Endometrial microvascular endothelial cells (primary cell): Measurements from ENCODE around the gene POLR3K. TPM values are rescaled to one million over a fixed set of nuclear protein-coding genes. Genes with fewer than 3 reads are reported as not detected.

Source experiments
- in situ Hi-C: cut with HindIII; loops from 2 replicates; pipeline ENCODE4 v1.10.0; 2017; ENCODE audit warnings: low sequenced_read_pairs, low pct_unique_long_range_greater_than_20kb; ENCODE audit errors: inconsistent ontology term
- total RNA-seq: library from RNA; depleted of rRNA; stranded (reverse); fragments of >200 nt; gene quantifications from one replicate; pipeline ENCODE4 v1.2.3, GENCODE V29; 2015; ENCODE audit errors: inconsistent ontology term

The POLR3K gene
- total RNA-seq = 7.0 TPM

- in situ Hi-C loops = no loop called here
Measured at GRCh38 chr16:53346-54236, at the start of gene POLR3K, which contains the start of gene SNRNP25. Gene POLR3K, minus strand, starts transcription at chr16:53608. Its CDS starts 22 bp downstream, at chr16:53586. Gene SNRNP25, plus strand, starts transcription at chr16:53828. Its CDS starts 189 bp downstream, at chr16:54017.

- in situ Hi-C loops = no loop called here
Measured at GRCh38 chr16:102060-102855, 48.9 kb upstream of the POLR3K start.

- in situ Hi-C loops = no loop called here
Measured at GRCh38 chr16:101586-101985, 48.2 kb upstream of the POLR3K start.

- in situ Hi-C loops = no loop called here
Measured at GRCh38 chr16:100989-101388, 47.6 kb upstream of the POLR3K start.

GRCh38 chr16:97822-98221, 44.4 kb upstream of the POLR3K start:
- in situ Hi-C loops = no loop called here

GRCh38 chr16:96935-97381, 43.5 kb upstream of the POLR3K start:
- in situ Hi-C loops = no loop called here

- in situ Hi-C loops = no loop called here
Measured at GRCh38 chr16:94918-95265, 41.5 kb upstream of the POLR3K start.

GRCh38 chr16:92431-93339, 39.3 kb upstream of the POLR3K start:
- in situ Hi-C loops = no loop called here

GRCh38 chr16:91484-91883, 38.1 kb upstream of the POLR3K start:
- in situ Hi-C loops = no loop called here

- in situ Hi-C loops = no loop called here
Measured at GRCh38 chr16:89391-90302, 36.2 kb upstream of the POLR3K start.

GRCh38 chr16:88613-89012, 35.2 kb upstream of the POLR3K start:
- in situ Hi-C loops = no loop called here

GRCh38 chr16:86483-86952, 33.1 kb upstream of the POLR3K start:
- in situ Hi-C loops = no loop called here

GRCh38 chr16:85865-86264, 32.5 kb upstream of the POLR3K start:
- in situ Hi-C loops = no loop called here

GRCh38 chr16:85407-85782, 32.0 kb upstream of the POLR3K start:
- in situ Hi-C loops = no loop called here

- in situ Hi-C loops = no loop called here
Measured at GRCh38 chr16:84718-85406, 31.5 kb upstream of the POLR3K start.

GRCh38 chr16:83781-84615, 30.6 kb upstream of the POLR3K start:
- in situ Hi-C loops = no loop called here
